Prostate gland (tissue), 2 donors: ENCODE measurements around the gene ACTL8. TPM values are rescaled to one million over a fixed set of nuclear protein-coding genes. Genes with fewer than 3 reads are reported as not detected.

Experiments
- DNase-seq: peaks from one replicate; pipeline ENCODE4 v3.0.0-alpha.2; 2019; ENCODE audit warnings: low spot score
- H3K27ac ChIP-seq, 2 donors: fragments of 200-600 bp; sonication (generic); 2 replicates each; pipeline ENCODE4 v1.5.1; 2017 to 2019
- H3K27me3 ChIP-seq: fragments of 200-600 bp; sonication (generic); replicated peaks from 2 replicates; pipeline ENCODE4 v1.5.1; 2019; ENCODE audit not compliant: insufficient read depth
- H3K36me3 ChIP-seq, 2 donors: fragments of 200-600 bp; sonication (generic); 1 replicate in 1 of 2; 2 replicates in 1 of 2; pipeline versions ENCODE4 v1.5.1 to v1.8.1; 2017 to 2019
- H3K4me1 ChIP-seq: fragments of 200-600 bp; sonication (generic); replicated peaks from 2 replicates; pipeline ENCODE4 v1.5.1; 2019
- H3K4me3 ChIP-seq, 2 donors: fragments of 200-600 bp; sonication (generic); 2 replicates each; pipeline ENCODE4 v1.5.1; 2017 to 2019
- H3K9me3 ChIP-seq: fragments of 200-600 bp; sonication (generic); 2 replicates; pipeline ENCODE4 v1.5.1; 2017
- CTCF ChIP-seq, 4 experiments: fragments of 200-600 bp in 2 of 4; fragments of 450-650 bp in 2 of 4; sonication (generic) in 2 of 4; IDR thresholded peaks; 1 replicate in 3 of 4; 2 replicates in 1 of 4; pipeline ENCODE4 v1.5.1; 2016 to 2019; ENCODE audit warnings: antibody characterized with exemption in 4 of 4, mild to moderate bottlenecking in 2 of 4, moderate library complexity in 2 of 4
- POLR2A ChIP-seq: fragments of 450-650 bp; IDR thresholded peaks from one replicate; pipeline ENCODE4 v1.6.1; 2016; ENCODE audit warnings: antibody characterized with exemption, mild to moderate bottlenecking
- POLR2AphosphoS5 ChIP-seq: sonication (generic); formaldehyde crosslinking; IDR thresholded peaks from one replicate; pipeline ENCODE4 v1.6.1; 2017; ENCODE audit warnings: antibody characterized with exemption
- WGBS: methylation state at CpG from one replicate; pipeline ENCODE4 v1.1.5; 2018; 5-methylcytosine and 5-hydroxymethylcytosine counted together
- intact Hi-C: fragments of 100-400 bp; cut with DNase I; formaldehyde crosslinking; loops from one replicate; pipeline ENCODE4 v1.14.2; 2022
- total RNA-seq, 2 donors: library from RNA; depleted of rRNA; stranded (reverse); fragments of >200 nt; gene quantifications; one replicate each; pipeline ENCODE4 v1.1.0, GENCODE V29; 2016

ACTL8 gene
- total RNA-seq, 2 donors from 2014 or later, result 5.9 TPM; not detected in 1

- intact Hi-C loops, result no loop called here
- Histone ChIP-seq H3K4me3 (no peak overlapping the region), H3K36me3 (no peaks in the 10 kb centered on the region), H3K27me3 (no peaks in the 10 kb centered on the region), H3K4me1 (no peaks in the 10 kb centered on the region), H3K27ac (no peak overlapping the region), H3K9me3 (no peaks in the 10 kb centered on the region)
- TF ChIP-seq CTCF (IDR thresholded peaks at IDR 0.05), result no peak
- no peak for TF ChIP-seq POLR2AphosphoS5
- TF ChIP-seq POLR2A, result no peak
- no peak for DNase-seq
- 80% methylated on average over 4 of the region's 4 CpGs for WGBS
Observed at GRCh38 chr1:17816511-17816910, 61.4 kb downstream of the ACTL8 start.

- no peak overlapping the region for H3K4me3 ChIP-seq
- H3K9me3 ChIP-seq, result no peaks in the 10 kb centered on the region
- H3K4me1 ChIP-seq, result no peaks in the 10 kb centered on the region
- intact Hi-C loops, result no loop called here
- 50% methylated on average over 17 of the region's 17 CpGs for WGBS
- no peak overlapping the region for H3K27ac ChIP-seq
- no peak for TF ChIP-seq POLR2A
- TF ChIP-seq POLR2AphosphoS5, result no peak
- no peak for TF ChIP-seq CTCF (IDR thresholded peaks at IDR 0.05)
- no peaks in the 10 kb centered on the region for H3K27me3 ChIP-seq
- no peak for DNase-seq
- H3K36me3 ChIP-seq, result no peaks in the 10 kb centered on the region
Observed at GRCh38 chr1:17819129-17819802, 64.1 kb downstream of the ACTL8 start.

GRCh38 chr1:17820198-17820597 is 65.1 kb downstream of the ACTL8 start:
- Histone ChIP-seq H3K4me1 (no peaks in the 10 kb centered on the region), H3K27ac (no peak overlapping the region), H3K36me3 (no peaks in the 10 kb centered on the region), H3K9me3 (no peaks in the 10 kb centered on the region), H3K4me3 (no peak overlapping the region), H3K27me3 (no peaks in the 10 kb centered on the region)
- intact Hi-C loops, result no loop called here
- no peak for DNase-seq
- no peak for TF ChIP-seq POLR2AphosphoS5
- TF ChIP-seq CTCF (IDR thresholded peaks at IDR 0.05), result no peak
- TF ChIP-seq POLR2A, result no peak
- WGBS, result 69% methylated on average over 8 of the region's 8 CpGs

GRCh38 chr1:17822741-17823426 is 67.8 kb downstream of the ACTL8 start:
- WGBS, result 94% methylated on average over 22 of the region's 22 CpGs
- Histone ChIP-seq H3K4me3 (no peak overlapping the region), H3K9me3 (no peaks in the 10 kb centered on the region), H3K27me3 (peaks cover 6% of the 10 kb centered on the region), H3K27ac (no peak overlapping the region), H3K4me1 (no peaks in the 10 kb centered on the region), H3K36me3 (no peaks in the 10 kb centered on the region)
- intact Hi-C loops, result no loop called here
- DNase-seq, result no peak
- TF ChIP-seq POLR2AphosphoS5, result no peak
- TF ChIP-seq POLR2A, result no peak
- TF ChIP-seq CTCF (IDR thresholded peaks at IDR 0.05), result no peak
